WTC11 (cell line): Measurements from ENCODE around the gene PLXDC2. TPM values are rescaled to one million over a fixed set of nuclear protein-coding genes. Genes with fewer than 3 reads are reported as not detected.

Experiments used
- ATAC-seq: fragments of 200-7000 bp; cut with Tn5 transposase; 2 replicates; pipeline ENCODE4 v1.10.0; 2021; ENCODE audit warnings: mild to moderate bottlenecking, moderate library complexity
- CTCF ChIA-PET: fragments of 300-600 bp; sonication (Branson Sonifier 250); formaldehyde crosslinking; loops from one replicate; lab custom pipeline; 2021; ENCODE audit warnings: antibody characterized with exemption; lab: Charles Lee
- POLR2A ChIA-PET: fragments of 350-600 bp; sonication (Branson Sonifier 250); formaldehyde crosslinking; loops from one replicate; lab custom pipeline; 2021; ENCODE audit warnings: antibody characterized with exemption; lab: Charles Lee
- DNase-seq: peaks from one replicate; pipeline ENCODE4 v3.0.0; 2021; ENCODE audit warnings: low spot score
- H3K27ac Mint-ChIP-seq: 2 replicates; pipeline ENCODE4 v1.8.0; 2021; ENCODE audit warnings: mixed read lengths
- H3K27me3 Mint-ChIP-seq: 2 replicates; pipeline ENCODE4 v1.8.0; 2021; ENCODE audit warnings: low read depth, mild to moderate bottlenecking, moderate library complexity, mixed read lengths
- H3K36me3 Mint-ChIP-seq: 2 replicates; pipeline ENCODE4 v1.8.0; 2021; ENCODE audit warnings: mixed read lengths
- H3K4me1 Mint-ChIP-seq: 2 replicates; pipeline ENCODE4 v1.8.0; 2022; ENCODE audit warnings: mixed read lengths
- H3K4me3 Mint-ChIP-seq: 2 replicates; pipeline ENCODE4 v1.8.0; 2021; ENCODE audit warnings: mild to moderate bottlenecking, moderate library complexity, mixed read lengths
- H3K9me3 Mint-ChIP-seq: 2 replicates; pipeline ENCODE4 v1.8.0; 2021; ENCODE audit warnings: mixed read lengths
- ATF1 ChIP-seq: sonication (generic); formaldehyde crosslinking; IDR thresholded peaks from 2 replicates; pipeline ENCODE4 v1.8.1; 2023; ENCODE audit warnings: mild to moderate bottlenecking, moderate library complexity, missing genetic modification reagents
- ATF2 ChIP-seq: sonication (generic); formaldehyde crosslinking; IDR thresholded peaks from 2 replicates; pipeline ENCODE4 v1.8.1; 2022; ENCODE audit warnings: low read depth, missing genetic modification reagents, borderline replicate concordance
- CBFB ChIP-seq: sonication (generic); formaldehyde crosslinking; IDR thresholded peaks from 2 replicates; pipeline ENCODE4 v1.8.1; 2022; ENCODE audit warnings: mild to moderate bottlenecking, low read depth, missing genetic modification reagents
- E2F4 ChIP-seq: sonication (generic); formaldehyde crosslinking; IDR thresholded peaks from 2 replicates; pipeline ENCODE4 v1.8.1; 2022; ENCODE audit warnings: low read depth, mild to moderate bottlenecking, moderate library complexity, missing genetic modification reagents, borderline replicate concordance
- ERG ChIP-seq: fragments of 250-450 bp; sonication (Bioruptor Pico); IDR thresholded peaks from 2 replicates; pipeline ENCODE4 v1.8.0; 2021; ENCODE audit warnings: mild to moderate bottlenecking
- ESRRA ChIP-seq: sonication (generic); formaldehyde crosslinking; IDR thresholded peaks from 2 replicates; pipeline ENCODE4 v1.8.1; 2022; ENCODE audit warnings: mild to moderate bottlenecking, missing genetic modification reagents, borderline replicate concordance
- ETV6 ChIP-seq: sonication (generic); formaldehyde crosslinking; IDR thresholded peaks from 2 replicates; pipeline ENCODE4 v1.8.1; 2022; ENCODE audit warnings: mild to moderate bottlenecking, missing genetic modification reagents
- FOXJ3 ChIP-seq: sonication (generic); formaldehyde crosslinking; IDR thresholded peaks from 2 replicates; pipeline ENCODE4 v1.9.0; 2021; ENCODE audit warnings: missing genetic modification reagents, mild to moderate bottlenecking, borderline replicate concordance
- FOXK1 ChIP-seq: sonication (generic); formaldehyde crosslinking; IDR thresholded peaks from 2 replicates; pipeline ENCODE4 v1.8.0; 2022; ENCODE audit warnings: mild to moderate bottlenecking, moderate library complexity, missing genetic modification reagents
- HMGA2 ChIP-seq: fragments of 250-450 bp; sonication (Bioruptor Pico); IDR thresholded peaks from 2 replicates; pipeline ENCODE4 v1.4.0; 2021; ENCODE audit warnings: mild to moderate bottlenecking, moderate library complexity
- JAZF1 ChIP-seq: fragments of 250-450 bp; sonication (Bioruptor Pico); IDR thresholded peaks from 2 replicates; pipeline ENCODE4 v1.9.0; 2021; ENCODE audit warnings: moderate library complexity, mild to moderate bottlenecking, inconsistent platforms
- MYBL2 ChIP-seq: sonication (generic); formaldehyde crosslinking; IDR thresholded peaks from 2 replicates; pipeline ENCODE4 v1.8.1; 2023; ENCODE audit warnings: mild to moderate bottlenecking, moderate library complexity, missing genetic modification reagents
- NFE2L1 ChIP-seq: sonication (generic); formaldehyde crosslinking; IDR thresholded peaks from 2 replicates; pipeline ENCODE4 v1.8.1; 2023; ENCODE audit warnings: missing genetic modification reagents
- NR2C2 ChIP-seq: sonication (generic); formaldehyde crosslinking; IDR thresholded peaks from 2 replicates; pipeline ENCODE4 v1.8.0; 2022; ENCODE audit warnings: mild to moderate bottlenecking, missing genetic modification reagents
- RELA ChIP-seq: sonication (generic); formaldehyde crosslinking; IDR thresholded peaks from 2 replicates; pipeline ENCODE4 v1.8.1; 2022; ENCODE audit warnings: missing genetic modification reagents, mild to moderate bottlenecking, borderline replicate concordance
- USF1 ChIP-seq: sonication (generic); formaldehyde crosslinking; IDR thresholded peaks from 2 replicates; pipeline ENCODE4 v1.8.0; 2022; ENCODE audit warnings: mild to moderate bottlenecking, missing genetic modification reagents
- ZBTB43 ChIP-seq: sonication (generic); formaldehyde crosslinking; IDR thresholded peaks from 2 replicates; pipeline ENCODE4 v1.8.1; 2023; ENCODE audit warnings: mild to moderate bottlenecking, missing genetic modification reagents
- ZMAT4 ChIP-seq: fragments of 250-450 bp; sonication (Bioruptor Pico); IDR thresholded peaks from 2 replicates; pipeline ENCODE4 v1.9.0; 2021; ENCODE audit warnings: mild to moderate bottlenecking
- ZNF263 ChIP-seq: sonication (generic); formaldehyde crosslinking; IDR thresholded peaks from 2 replicates; pipeline ENCODE4 v1.8.1; 2022; ENCODE audit warnings: low read depth, mild to moderate bottlenecking, moderate library complexity, missing genetic modification reagents
- ZNF512 ChIP-seq: sonication (generic); formaldehyde crosslinking; IDR thresholded peaks from 2 replicates; pipeline ENCODE4 v1.8.1; 2022; ENCODE audit warnings: missing genetic modification reagents, borderline replicate concordance
- ZSCAN18 ChIP-seq: fragments of 250-450 bp; sonication (Bioruptor Pico); IDR thresholded peaks from 2 replicates; pipeline ENCODE4 v2.1.2; 2022; ENCODE audit warnings: mild to moderate bottlenecking, moderate library complexity
- total RNA-seq: library from RNA; stranded (reverse); gene quantifications from 3 replicates; pipeline ENCODE4 v1.2.3, GENCODE V29; 2021

The PLXDC2 gene
- total RNA-seq, 1 experiment from 2014 or later, result 31.7 TPM

GRCh38 chr10:20234579-20234978 is 418.3 kb downstream of the PLXDC2 start:
- Mint-ChIP-seq H3K4me1 (peaks cover 13% of the 10 kb centered on the region), H3K36me3 (peaks cover 3% of the 10 kb centered on the region), H3K27me3 (no peaks in the 10 kb centered on the region), H3K4me3 (no peak overlapping the region), H3K9me3 (no peaks in the 10 kb centered on the region), H3K27ac (no peak overlapping the region)
- POLR2A ChIA-PET, result interaction anchor here (0.6 kb wide), 1 partner anchor 122 kb away, joined by 4 read pairs; no protein-coding TSS in a partner anchor
- no peak for DNase-seq
- no peak for TF ChIP-seq HMGA2 (CRISPR knock-in tag)
- TF ChIP-seq USF1 (CRISPR knock-in tag), result no peak
- no peak for TF ChIP-seq FOXJ3 (CRISPR knock-in tag)
- no peak for TF ChIP-seq ESRRA (CRISPR knock-in tag)
- TF ChIP-seq NFE2L1 (CRISPR knock-in tag), result no peak
- no peak for TF ChIP-seq ATF1 (CRISPR knock-in tag)
- TF ChIP-seq MYBL2 (CRISPR knock-in tag), result no peak
- no peak for TF ChIP-seq ATF2 (CRISPR knock-in tag)
- ATAC-seq, result no peak
- CTCF ChIA-PET, result interaction anchor here (0.7 kb wide), 1 partner anchor 339 kb away, joined by 4 read pairs; no protein-coding TSS in a partner anchor

- no peak for TF ChIP-seq ZBTB43 (CRISPR knock-in tag)
- Mint-ChIP-seq H3K27ac (no peak overlapping the region), H3K9me3 (no peaks in the 10 kb centered on the region), H3K4me3 (no peak overlapping the region), H3K27me3 (no peaks in the 10 kb centered on the region), H3K36me3 (peaks cover 3% of the 10 kb centered on the region), H3K4me1 (peaks cover 13% of the 10 kb centered on the region)
- POLR2A ChIA-PET, result no interaction called here
- CTCF ChIA-PET, result no interaction called here
- no peak for ATAC-seq
- no peak for DNase-seq
These were observed 420.9 kb downstream of the PLXDC2 start for GRCh38 chr10:20237091-20237570.

- POLR2A ChIA-PET, result no interaction called here
- Mint-ChIP-seq H3K4me1 (peaks cover 10% of the 10 kb centered on the region), H3K4me3 (no peak overlapping the region), H3K36me3 (peaks cover 3% of the 10 kb centered on the region), H3K9me3 (no peaks in the 10 kb centered on the region), H3K27ac (no peak overlapping the region), H3K27me3 (no peaks in the 10 kb centered on the region)
- no peak for ATAC-seq
- no peak for DNase-seq
- CTCF ChIA-PET, result interaction anchor here (0.6 kb wide), 1 partner anchor 133 kb away, joined by 5 read pairs; no protein-coding TSS in a partner anchor
- no peak for TF ChIP-seq FOXK1
- no peak for TF ChIP-seq ZBTB43 (CRISPR knock-in tag)
- TF ChIP-seq CBFB (CRISPR knock-in tag), result no peak
- TF ChIP-seq ZNF263 (CRISPR knock-in tag), result no peak
- TF ChIP-seq NR2C2 (CRISPR knock-in tag), result no peak
- no peak for TF ChIP-seq ZMAT4 (CRISPR knock-in tag)
- TF ChIP-seq JAZF1 (CRISPR knock-in tag), result no peak
- no peak for TF ChIP-seq RELA (CRISPR knock-in tag)
- no peak for TF ChIP-seq ETV6 (CRISPR knock-in tag)
- no peak for TF ChIP-seq ZNF512
- no peak for TF ChIP-seq E2F4
- TF ChIP-seq ZSCAN18 (CRISPR knock-in tag), result no peak
- TF ChIP-seq ERG, result no peak
These were observed 421.4 kb downstream of the PLXDC2 start for GRCh38 chr10:20237586-20237985.
